ENCODE data around the gene WNT9B.

The WNT9B gene

GRCh38 chr17:46857600-46857999 lies 6.2 kb downstream of the WNT9B start:
- no peak for DNase-seq (ENCODE audit: low spot score)

GRCh38 chr17:46859996-46860395 lies 8.6 kb downstream of the WNT9B start:
- no peak for DNase-seq (ENCODE audit: low spot score)

GRCh38 chr17:46862949-46863348 lies 11.6 kb downstream of the WNT9B start:
- no peak for DNase-seq (ENCODE audit: low spot score)

GRCh38 chr17:46863383-46864121 lies 12.2 kb downstream of the WNT9B start:
- DNase-seq (ENCODE audit: low spot score) = no peak

GRCh38 chr17:46865100-46865499 lies 13.7 kb downstream of the WNT9B start:
- DNase-seq (ENCODE audit: low spot score) = no peak

GRCh38 chr17:46866325-46866724 lies 14.9 kb downstream of the WNT9B start:
- DNase-seq (ENCODE audit: low spot score) = no peak

- DNase-seq (ENCODE audit: low spot score) = no peak
Observed at GRCh38 chr17:46866747-46867146, 15.4 kb downstream of the WNT9B start.

- no peak for DNase-seq (ENCODE audit: low spot score)
Observed at GRCh38 chr17:46868689-46869187, 17.4 kb downstream of the WNT9B start.

GRCh38 chr17:46869296-46869695 lies 17.9 kb downstream of the WNT9B start:
- no peak for DNase-seq (ENCODE audit: low spot score)

GRCh38 chr17:46869975-46870803 lies 18.8 kb downstream of the WNT9B start:
- DNase-seq (ENCODE audit: low spot score) = no peak

- DNase-seq (ENCODE audit: low spot score) = no peak
Observed at GRCh38 chr17:46872421-46872820, 21.0 kb downstream of the WNT9B start.

GRCh38 chr17:46873941-46874645 lies 22.7 kb downstream of the WNT9B start:
- DNase-seq (ENCODE audit: low spot score) = no peak

GRCh38 chr17:46874906-46875305 lies 23.5 kb downstream of the WNT9B start:
- DNase-seq (ENCODE audit: low spot score) = no peak

GRCh38 chr17:46875849-46876352 lies 24.5 kb downstream of the WNT9B start:
- no peak for DNase-seq (ENCODE audit: low spot score)

GRCh38 chr17:46876353-46876887 lies 25.0 kb downstream of the WNT9B start:
- DNase-seq (ENCODE audit: low spot score) = no peak

- DNase-seq (ENCODE audit: low spot score) = no peak
Observed at GRCh38 chr17:46876926-46877325, 25.5 kb downstream of the WNT9B start.

- no peak for DNase-seq (ENCODE audit: low spot score)
Observed at GRCh38 chr17:46877466-46877865, 26.1 kb downstream of the WNT9B start.

- no peak for DNase-seq (ENCODE audit: low spot score)
Observed at GRCh38 chr17:46878055-46878454, 26.7 kb downstream of the WNT9B start.

GRCh38 chr17:46879101-46879500 lies 27.7 kb downstream of the WNT9B start:
- no peak for DNase-seq (ENCODE audit: low spot score)

- DNase-seq (ENCODE audit: low spot score) = no peak
Observed at GRCh38 chr17:46881015-46881414, 29.6 kb downstream of the WNT9B start.

GRCh38 chr17:46882666-46883065 lies 31.3 kb downstream of the WNT9B start:
- no peak for DNase-seq (ENCODE audit: low spot score)

GRCh38 chr17:46883871-46884520 lies 32.6 kb downstream of the WNT9B start:
- DNase-seq (ENCODE audit: low spot score) = no peak
